A673 (cell line): Measurements from ENCODE around the gene ETV6. TPM values are rescaled to one million over a fixed set of nuclear protein-coding genes. Genes with fewer than 3 reads are reported as not detected.

Experiments
- BruUV-seq: library from RNA; stranded (reverse); fragments of 400-500 nt; replicated peaks from 2 replicates; lab custom pipeline; 2021; lab: Mats Ljungman, UMichigan
- CTCF ChIA-PET: fragments of 300-600 bp; sonication (Branson Sonifier 250); formaldehyde crosslinking; loops from one replicate; lab custom pipeline; 2022; ENCODE audit warnings: antibody characterized with exemption; lab: Charles Lee
- POLR2A ChIA-PET: fragments of 300-600 bp; sonication (Branson Sonifier 250); formaldehyde crosslinking; loops from one replicate; lab custom pipeline; 2022; ENCODE audit warnings: antibody characterized with exemption; ENCODE audit not compliant: low non-redundant PET; lab: Charles Lee
- DNase-seq: peaks from one replicate; pipeline ENCODE4 v3.0.0-alpha.2; 2015; ENCODE audit warnings: low spot score
- H3K27ac ChIP-seq: fragments of 200-600 bp; sonication (generic); 2 replicates; pipeline ENCODE4 v1.5.1; 2016; ENCODE audit warnings: mixed run types, low read depth, mild to moderate bottlenecking, mixed read lengths, antibody characterized with exemption, low read length; ENCODE audit not compliant: poor library complexity, severe bottlenecking
- H3K27me3 ChIP-seq: fragments of 200-600 bp; sonication (generic); replicated peaks from 2 replicates; pipeline ENCODE4 v1.6.1; 2017; ENCODE audit warnings: mixed run types, low read depth, mild to moderate bottlenecking, mixed read lengths, antibody characterized with exemption, low read length; ENCODE audit not compliant: insufficient read depth, poor library complexity
- H3K36me3 ChIP-seq: fragments of 200-600 bp; sonication (generic); 2 replicates; pipeline ENCODE4 v1.6.1; 2016; ENCODE audit warnings: mixed run types, mild to moderate bottlenecking, mixed read lengths, antibody characterized with exemption, low read length; ENCODE audit not compliant: insufficient read depth, poor library complexity, severe bottlenecking
- H3K4me1 ChIP-seq: fragments of 200-600 bp; sonication (generic); 2 replicates; pipeline ENCODE4 v1.6.1; 2017; ENCODE audit warnings: mixed run types, mild to moderate bottlenecking, mixed read lengths, antibody characterized with exemption, low read length; ENCODE audit not compliant: insufficient read depth, poor library complexity, severe bottlenecking
- H3K4me3 ChIP-seq: fragments of 200-600 bp; sonication (generic); 2 replicates; pipeline ENCODE4 v1.5.1; 2016; ENCODE audit warnings: low read depth, mixed run types, mild to moderate bottlenecking, mixed read lengths, low read length; ENCODE audit not compliant: poor library complexity, severe bottlenecking
- H3K9me3 ChIP-seq: fragments of 200-600 bp; sonication (generic); 2 replicates; pipeline ENCODE4 v1.6.1; 2016; ENCODE audit warnings: mixed run types, low read depth, mild to moderate bottlenecking, mixed read lengths, antibody characterized with exemption, low read length; ENCODE audit not compliant: poor library complexity, severe bottlenecking
- EZH2 ChIP-seq: fragments of 200-600 bp; sonication (generic); IDR thresholded peaks from 2 replicates; pipeline ENCODE4 v1.6.1; 2017; ENCODE audit warnings: borderline replicate concordance, low read depth, mild to moderate bottlenecking, mixed read lengths, antibody characterized with exemption, low read length; ENCODE audit not compliant: poor library complexity, severe bottlenecking
- intact Hi-C: fragments of 100-400 bp; cut with micrococcal nuclease; formaldehyde crosslinking; loops from one replicate; pipeline ENCODE4 v1.10.0; 2022; ENCODE audit not compliant: unreplicated experiment
- total RNA-seq: library from RNA; stranded (reverse); gene quantifications from 2 replicates; pipeline ENCODE4 v1.2.3, GENCODE V29; 2021
- TF ChIP-seq, protein P1 (sequence below): fragments of 300-800, 200-600 bp; sonication (generic); conservative IDR thresholded peaks from 2 replicates; pipeline ENCODE4 v1.5.1; 2017; ENCODE audit warnings: low read depth, mild to moderate bottlenecking, antibody characterized with exemption, low read length, moderate library complexity, mixed read lengths

Gene ETV6
- total RNA-seq, 1 experiment from 2014 or later, result 32.4 TPM

DNA sequence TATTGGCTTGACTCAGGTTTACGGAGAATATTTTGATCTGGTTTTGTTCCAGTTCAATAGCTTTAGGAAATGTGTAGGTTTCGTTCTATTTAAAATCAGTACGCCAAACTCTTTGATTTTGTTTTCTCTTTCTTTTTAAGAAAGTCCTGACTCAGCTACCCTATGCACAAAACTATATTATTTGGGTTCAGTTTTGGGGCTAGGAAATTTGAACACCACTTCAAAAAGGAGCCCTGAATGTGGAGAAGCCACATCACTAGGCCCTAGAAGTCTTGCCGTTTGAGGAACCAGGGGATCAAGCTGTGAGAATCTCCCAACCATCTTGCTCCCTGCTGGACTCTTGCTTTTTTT lies 253.0 kb downstream of the ETV6 start:
- intact Hi-C loops, result no loop called here
- CTCF ChIA-PET, result no interaction called here
- no TSS peak for BruUV-seq

DNA sequence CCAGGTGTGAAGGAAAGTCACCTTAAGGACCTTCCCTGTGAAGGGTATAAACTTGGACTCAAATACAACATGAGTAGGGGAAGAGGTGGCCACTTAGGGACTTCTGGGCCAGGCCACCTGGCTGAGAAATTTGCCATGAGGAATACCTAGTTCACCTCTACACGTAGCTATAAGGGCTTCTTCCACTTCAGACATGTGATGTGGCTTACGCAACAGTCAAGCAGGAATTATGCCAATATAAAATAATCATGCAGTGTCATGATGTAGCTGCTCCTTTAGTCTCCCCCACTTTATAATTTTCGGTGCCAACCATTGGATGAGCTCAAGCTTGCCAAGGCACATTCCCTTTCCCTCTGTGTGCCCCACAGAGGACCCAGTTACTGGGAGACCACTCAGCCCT lies 254.7 kb downstream of the ETV6 start:
- Histone ChIP-seq H3K9me3 (peaks cover 4% of the 10 kb centered on the region), H3K27ac (no peak overlapping the region), H3K36me3 (no peaks in the 10 kb centered on the region), H3K4me3 (no peak overlapping the region), H3K4me1 (no peaks in the 10 kb centered on the region), H3K27me3 (no peaks in the 10 kb centered on the region)
- ChIA-PET CTCF (no interaction called here), POLR2A (no interaction called here)
- BruUV-seq, result no TSS peak
- intact Hi-C loops, result no loop called here
- DNase-seq, result no peak
- no peak for TF ChIP-seq EZH2
- TF ChIP-seq, protein P1, sequence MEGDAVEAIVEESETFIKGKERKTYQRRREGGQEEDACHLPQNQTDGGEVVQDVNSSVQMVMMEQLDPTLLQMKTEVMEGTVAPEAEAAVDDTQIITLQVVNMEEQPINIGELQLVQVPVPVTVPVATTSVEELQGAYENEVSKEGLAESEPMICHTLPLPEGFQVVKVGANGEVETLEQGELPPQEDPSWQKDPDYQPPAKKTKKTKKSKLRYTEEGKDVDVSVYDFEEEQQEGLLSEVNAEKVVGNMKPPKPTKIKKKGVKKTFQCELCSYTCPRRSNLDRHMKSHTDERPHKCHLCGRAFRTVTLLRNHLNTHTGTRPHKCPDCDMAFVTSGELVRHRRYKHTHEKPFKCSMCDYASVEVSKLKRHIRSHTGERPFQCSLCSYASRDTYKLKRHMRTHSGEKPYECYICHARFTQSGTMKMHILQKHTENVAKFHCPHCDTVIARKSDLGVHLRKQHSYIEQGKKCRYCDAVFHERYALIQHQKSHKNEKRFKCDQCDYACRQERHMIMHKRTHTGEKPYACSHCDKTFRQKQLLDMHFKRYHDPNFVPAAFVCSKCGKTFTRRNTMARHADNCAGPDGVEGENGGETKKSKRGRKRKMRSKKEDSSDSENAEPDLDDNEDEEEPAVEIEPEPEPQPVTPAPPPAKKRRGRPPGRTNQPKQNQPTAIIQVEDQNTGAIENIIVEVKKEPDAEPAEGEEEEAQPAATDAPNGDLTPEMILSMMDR, result no peak

More for the DNA sequence above, 253.0 kb downstream of the ETV6 start:
- Histone ChIP-seq H3K4me3 (no peak overlapping the region), H3K9me3 (no peaks in the 10 kb centered on the region), H3K27ac (no peak overlapping the region), H3K4me1 (no peaks in the 10 kb centered on the region), H3K36me3 (no peaks in the 10 kb centered on the region), H3K27me3 (no peaks in the 10 kb centered on the region)
- TF ChIP-seq EZH2, result no peak
- TF ChIP-seq, protein P1, result no peak
- POLR2A ChIA-PET, result no interaction called here
- no peak for DNase-seq

DNA sequence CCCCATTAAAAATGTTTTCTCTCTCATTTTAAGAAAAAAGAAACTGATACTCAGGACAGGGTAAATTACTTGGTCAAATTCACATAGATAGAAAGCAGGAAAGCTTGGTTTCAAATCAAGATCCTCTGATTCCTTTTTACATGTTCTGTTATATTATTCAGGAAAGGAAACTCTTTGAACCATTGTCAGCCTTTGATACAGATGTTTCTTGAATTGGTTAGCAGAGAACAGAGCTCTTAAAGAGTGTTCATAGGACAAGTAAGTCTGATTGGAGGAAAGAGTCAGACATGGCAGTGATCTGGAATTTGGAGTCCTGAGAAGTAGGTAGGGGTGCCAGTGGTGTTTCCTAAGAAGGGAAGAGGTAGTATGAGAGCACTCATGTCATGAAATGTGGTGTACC lies 256.1 kb downstream of the ETV6 start:
- H3K27ac ChIP-seq, result no peak overlapping the region
- CTCF ChIA-PET, result no interaction called here

More for the DNA sequence above, 256.1 kb downstream of the ETV6 start:
- Histone ChIP-seq H3K27me3 (no peaks in the 10 kb centered on the region), H3K4me1 (no peaks in the 10 kb centered on the region), H3K4me3 (no peak overlapping the region), H3K36me3 (no peaks in the 10 kb centered on the region), H3K9me3 (peaks cover 4% of the 10 kb centered on the region)
- no peak for DNase-seq
- no TSS peak for BruUV-seq
- TF ChIP-seq EZH2, result no peak
- TF ChIP-seq, protein P1, result no peak
- POLR2A ChIA-PET, result no interaction called here
- intact Hi-C loops, result no loop called here
